OCI-LY1 (cell line): ENCODE results near the gene TMEM59L.

ENCODE experiments used
- EZH2 ChIP-seq: fragments of 200-600 bp; sonication (generic), shearing (Covaris generic); IDR thresholded peaks from 2 replicates; pipeline ENCODE4 v1.8.0; 2017; ENCODE audit warnings: borderline replicate concordance, mixed run types, mild to moderate bottlenecking, antibody characterized with exemption, low read length, moderate library complexity, mixed read lengths
- TF ChIP-seq, protein P1 (sequence below): fragments of 200-600 bp; sonication (generic), shearing (Covaris generic); IDR thresholded peaks from 2 replicates; pipeline ENCODE4 v1.5.1; 2017; ENCODE audit warnings: mild to moderate bottlenecking, antibody characterized with exemption, low read length, moderate library complexity, mixed read lengths

DNA sequence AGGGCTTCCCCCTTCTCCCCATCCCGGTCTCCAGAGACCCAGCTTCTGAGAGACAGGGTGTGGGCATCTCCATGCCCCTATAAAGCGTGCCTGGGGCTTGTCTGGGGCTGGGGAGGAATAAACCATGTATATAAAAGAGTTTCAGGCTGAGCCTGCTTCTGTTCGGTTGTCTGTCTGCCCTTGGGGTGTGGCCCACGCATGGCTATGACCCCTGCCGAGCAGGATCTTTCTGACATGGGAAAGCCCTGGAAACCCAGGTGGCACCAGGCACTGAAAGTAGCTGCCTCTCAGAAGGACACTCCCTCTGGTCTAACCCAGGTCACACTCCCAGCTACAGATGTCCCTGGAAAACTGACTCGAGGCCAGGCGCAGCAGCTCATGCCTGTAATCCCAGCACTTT lies 8.2 kb downstream of the TMEM59L start:
- TF ChIP-seq, protein P1, sequence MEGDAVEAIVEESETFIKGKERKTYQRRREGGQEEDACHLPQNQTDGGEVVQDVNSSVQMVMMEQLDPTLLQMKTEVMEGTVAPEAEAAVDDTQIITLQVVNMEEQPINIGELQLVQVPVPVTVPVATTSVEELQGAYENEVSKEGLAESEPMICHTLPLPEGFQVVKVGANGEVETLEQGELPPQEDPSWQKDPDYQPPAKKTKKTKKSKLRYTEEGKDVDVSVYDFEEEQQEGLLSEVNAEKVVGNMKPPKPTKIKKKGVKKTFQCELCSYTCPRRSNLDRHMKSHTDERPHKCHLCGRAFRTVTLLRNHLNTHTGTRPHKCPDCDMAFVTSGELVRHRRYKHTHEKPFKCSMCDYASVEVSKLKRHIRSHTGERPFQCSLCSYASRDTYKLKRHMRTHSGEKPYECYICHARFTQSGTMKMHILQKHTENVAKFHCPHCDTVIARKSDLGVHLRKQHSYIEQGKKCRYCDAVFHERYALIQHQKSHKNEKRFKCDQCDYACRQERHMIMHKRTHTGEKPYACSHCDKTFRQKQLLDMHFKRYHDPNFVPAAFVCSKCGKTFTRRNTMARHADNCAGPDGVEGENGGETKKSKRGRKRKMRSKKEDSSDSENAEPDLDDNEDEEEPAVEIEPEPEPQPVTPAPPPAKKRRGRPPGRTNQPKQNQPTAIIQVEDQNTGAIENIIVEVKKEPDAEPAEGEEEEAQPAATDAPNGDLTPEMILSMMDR = no peak
- TF ChIP-seq EZH2 = no peak
